Left lung (tissue), 10 donors: ENCODE results near the gene LAMP5. TPM values are rescaled to one million over a fixed set of nuclear protein-coding genes. Genes with fewer than 3 reads are reported as not detected.

ENCODE experiments used
- ATAC-seq: fragments of 200-7000 bp; cut with Tn5 transposase; one replicate; pipeline ENCODE4 v1.9.1; 2020; ENCODE audit warnings: moderate library complexity
- DNase-seq, 4 donors: peaks; one replicate each; pipeline ENCODE4 v3.0.0-alpha.2; 2013 to 2020
- H3K27ac ChIP-seq, 2 donors: fragments of 200-600 bp; sonication (generic) in 1 of 2; one replicate each; pipeline versions ENCODE4 v1.5.0 to v1.8.0; 2020 to 2021
- H3K27me3 ChIP-seq, 2 donors: fragments of 200-600 bp; sonication (generic) in 1 of 2; one replicate each; pipeline versions ENCODE4 v1.5.0 to v1.8.0; 2020 to 2021
- H3K36me3 ChIP-seq, 2 donors: fragments of 200-600 bp; sonication (generic) in 1 of 2; one replicate each; pipeline versions ENCODE4 v1.5.0 to v1.8.0; 2020 to 2021
- H3K4me1 ChIP-seq, 2 donors: fragments of 200-600 bp; one replicate each; pipeline ENCODE4 v1.8.0; 2021
- H3K4me3 ChIP-seq, 2 donors: fragments of 200-600 bp; sonication (generic) in 1 of 2; one replicate each; pipeline versions ENCODE4 v1.5.0 to v1.8.0; 2020 to 2021; ENCODE audit warnings: mild to moderate bottlenecking in 1 of 2
- H3K9me3 ChIP-seq, 2 donors: fragments of 200-600 bp; sonication (generic) in 1 of 2; one replicate each; pipeline versions ENCODE4 v1.5.0 to v1.8.0; 2020 to 2021
- intact Hi-C, 2 donors: fragments of 100-400 bp; cut with DNase I; formaldehyde crosslinking; loops; one replicate each; pipeline versions ENCODE4 v1.11.2 to v1.14.2; 2022
- polyA plus RNA-seq, 6 donors: library from polyadenylated mRNA; unstranded; fragments of 120-200 nt; gene quantifications; one replicate each; pipeline ENCODE4 v1.2.1, GENCODE V29; 2013; ENCODE audit not compliant: insufficient read length in 6 of 6
- total RNA-seq, 2 donors: library from RNA; stranded (reverse); fragmentation: NEBNext Ultra II Directional; extraction: Animal tissue kit (Norgen Biotek cat#: 25700); gene quantifications; one replicate each; pipeline ENCODE4 v1.2.1, GENCODE V29; 2021
- TF ChIP-seq, protein P1 (sequence below), 2 donors: fragments of 200-600 bp; sonication (generic) in 1 of 2; IDR thresholded peaks; one replicate each; pipeline versions ENCODE4 v1.5.0 to v1.8.0; 2021; ENCODE audit warnings: antibody characterized with exemption in 2 of 2
- donor health status: DM: no; HTN: yes; CAD: no.
- donor health status: DM: no; HTN: no; CAD: no.

Gene LAMP5
- total and polyA plus RNA-seq, 8 donors, result 0.47 to 5.3 (median 1.9) TPM

DNA sequence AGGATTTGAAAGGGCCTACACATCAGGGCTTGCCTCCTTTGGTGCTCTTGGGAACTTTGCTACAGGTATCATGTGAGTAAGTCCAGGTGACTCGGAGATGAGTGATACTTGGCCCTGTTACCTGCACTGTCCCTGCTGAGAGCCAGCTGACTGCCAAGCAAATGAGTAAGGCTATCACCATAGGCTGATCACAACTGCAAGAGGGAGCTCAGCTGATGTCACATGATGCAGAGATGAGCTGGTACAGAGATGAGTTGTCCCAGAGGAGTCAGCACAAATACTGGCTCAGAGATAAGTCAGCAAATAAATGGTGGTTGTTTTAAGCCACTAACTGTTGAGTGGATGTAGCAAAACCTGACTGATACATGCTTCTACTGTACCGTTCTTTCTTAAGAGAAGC, 41.4 kb downstream of the LAMP5 start:
- TF ChIP-seq, protein P1, sequence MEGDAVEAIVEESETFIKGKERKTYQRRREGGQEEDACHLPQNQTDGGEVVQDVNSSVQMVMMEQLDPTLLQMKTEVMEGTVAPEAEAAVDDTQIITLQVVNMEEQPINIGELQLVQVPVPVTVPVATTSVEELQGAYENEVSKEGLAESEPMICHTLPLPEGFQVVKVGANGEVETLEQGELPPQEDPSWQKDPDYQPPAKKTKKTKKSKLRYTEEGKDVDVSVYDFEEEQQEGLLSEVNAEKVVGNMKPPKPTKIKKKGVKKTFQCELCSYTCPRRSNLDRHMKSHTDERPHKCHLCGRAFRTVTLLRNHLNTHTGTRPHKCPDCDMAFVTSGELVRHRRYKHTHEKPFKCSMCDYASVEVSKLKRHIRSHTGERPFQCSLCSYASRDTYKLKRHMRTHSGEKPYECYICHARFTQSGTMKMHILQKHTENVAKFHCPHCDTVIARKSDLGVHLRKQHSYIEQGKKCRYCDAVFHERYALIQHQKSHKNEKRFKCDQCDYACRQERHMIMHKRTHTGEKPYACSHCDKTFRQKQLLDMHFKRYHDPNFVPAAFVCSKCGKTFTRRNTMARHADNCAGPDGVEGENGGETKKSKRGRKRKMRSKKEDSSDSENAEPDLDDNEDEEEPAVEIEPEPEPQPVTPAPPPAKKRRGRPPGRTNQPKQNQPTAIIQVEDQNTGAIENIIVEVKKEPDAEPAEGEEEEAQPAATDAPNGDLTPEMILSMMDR (IDR thresholded peaks at IDR 0.05), result no peak
- DNase-seq, result no peak
- Histone ChIP-seq H3K4me1 (no peaks in the 10 kb centered on the region), H3K36me3 (no peaks in the 10 kb centered on the region), H3K9me3 (no peaks in the 10 kb centered on the region), H3K4me3 (no peak overlapping the region), H3K27me3 (no peaks in the 10 kb centered on the region), H3K27ac (no peak overlapping the region)
- no peak for ATAC-seq
- intact Hi-C loops, result no loop called here

DNA sequence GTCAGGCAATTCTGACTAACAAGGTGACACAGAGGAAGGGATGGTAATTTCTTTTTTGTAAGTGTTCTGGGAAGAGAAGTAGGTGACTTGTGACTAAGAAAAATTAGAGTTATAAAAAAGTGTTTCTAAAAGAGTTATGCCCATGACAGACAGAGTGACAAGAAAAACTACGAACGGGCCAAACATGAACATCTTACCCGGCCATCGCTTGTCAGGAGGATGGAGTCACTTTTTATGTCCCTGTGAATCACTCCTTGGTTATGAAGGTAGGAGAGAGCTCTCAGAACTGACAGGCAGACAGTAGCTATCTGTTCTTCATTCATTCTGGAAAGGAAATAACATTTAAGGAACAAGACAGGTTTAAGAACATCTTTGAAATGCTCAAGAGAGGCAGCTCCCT, 43.0 kb downstream of the LAMP5 start:
- DNase-seq (no peak), ATAC-seq (no peak)
- Histone ChIP-seq H3K36me3 (no peaks in the 10 kb centered on the region), H3K9me3 (no peaks in the 10 kb centered on the region), H3K4me3 (no peak overlapping the region), H3K27ac (no peak overlapping the region), H3K4me1 (no peaks in the 10 kb centered on the region), H3K27me3 (no peaks in the 10 kb centered on the region)
- TF ChIP-seq, protein P1 (IDR thresholded peaks at IDR 0.05), result no peak
- intact Hi-C loops, result no loop called here

DNA sequence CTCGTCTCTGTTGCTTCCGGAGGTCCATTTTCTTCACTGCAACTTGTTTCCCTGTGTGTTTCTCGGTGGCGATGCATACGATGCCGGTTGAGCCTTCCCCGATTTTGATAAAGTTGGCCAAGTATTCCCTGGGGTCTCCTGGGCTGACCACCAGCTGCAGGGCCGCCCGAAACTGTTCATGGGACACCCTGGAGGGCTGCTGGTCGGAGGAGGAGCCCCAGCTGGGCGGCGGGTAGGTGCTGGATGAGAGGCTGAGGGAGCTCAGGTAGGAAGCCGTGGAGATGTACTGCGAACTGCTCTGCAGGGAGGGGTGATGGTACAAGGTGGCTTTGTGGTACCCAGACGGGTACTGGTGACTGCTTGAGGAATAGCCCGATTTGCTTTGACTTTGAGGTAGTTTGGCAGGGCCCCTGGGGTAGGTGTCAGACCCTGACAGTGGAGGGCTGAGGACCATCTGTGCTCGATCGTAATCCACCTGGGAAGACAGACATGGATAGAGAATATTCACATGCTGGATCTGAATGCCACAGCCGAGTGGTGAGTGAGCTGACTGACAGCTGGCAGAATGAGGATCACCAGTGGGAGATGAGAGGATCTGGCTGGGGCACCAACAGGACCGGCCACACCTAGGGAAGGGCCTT, 51.6 kb downstream of the LAMP5 start:
- Histone ChIP-seq H3K36me3 (no peaks in the 10 kb centered on the region), H3K4me3 (no peak overlapping the region), H3K27ac (no peak overlapping the region), H3K27me3 (no peaks in the 10 kb centered on the region), H3K9me3 (no peaks in the 10 kb centered on the region), H3K4me1 (no peaks in the 10 kb centered on the region)
- TF ChIP-seq, protein P1 (IDR thresholded peaks at IDR 0.05), result no peak
- DNase-seq (no peak), ATAC-seq (no peak)
- intact Hi-C loops, result no loop called here

DNA sequence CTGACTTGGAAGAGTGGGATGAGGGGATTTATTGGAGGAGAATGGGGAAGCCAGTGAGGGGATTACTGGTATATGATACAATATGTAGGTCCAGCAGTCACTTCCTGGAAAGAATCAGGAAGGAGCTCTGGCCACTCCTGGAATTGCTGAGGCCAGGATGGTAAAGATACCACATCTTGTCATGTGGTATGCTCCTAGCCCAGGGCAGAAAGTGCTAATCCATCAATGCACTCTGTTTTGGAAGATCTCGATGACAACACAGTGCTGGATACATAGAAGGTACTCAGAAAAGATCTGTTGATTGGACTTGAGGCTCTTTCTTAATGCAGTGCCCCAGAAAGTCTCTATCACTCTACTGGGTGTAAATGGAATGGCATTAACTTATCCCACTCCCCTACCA, 52.6 kb downstream of the LAMP5 start:
- ATAC-seq (no peak), DNase-seq (no peak)
- TF ChIP-seq, protein P1 (IDR thresholded peaks at IDR 0.05), result no peak
- Histone ChIP-seq H3K4me1 (no peaks in the 10 kb centered on the region), H3K36me3 (no peaks in the 10 kb centered on the region), H3K27ac (no peak overlapping the region), H3K9me3 (no peaks in the 10 kb centered on the region), H3K27me3 (no peaks in the 10 kb centered on the region), H3K4me3 (no peak overlapping the region)
- intact Hi-C loops, result no loop called here

DNA sequence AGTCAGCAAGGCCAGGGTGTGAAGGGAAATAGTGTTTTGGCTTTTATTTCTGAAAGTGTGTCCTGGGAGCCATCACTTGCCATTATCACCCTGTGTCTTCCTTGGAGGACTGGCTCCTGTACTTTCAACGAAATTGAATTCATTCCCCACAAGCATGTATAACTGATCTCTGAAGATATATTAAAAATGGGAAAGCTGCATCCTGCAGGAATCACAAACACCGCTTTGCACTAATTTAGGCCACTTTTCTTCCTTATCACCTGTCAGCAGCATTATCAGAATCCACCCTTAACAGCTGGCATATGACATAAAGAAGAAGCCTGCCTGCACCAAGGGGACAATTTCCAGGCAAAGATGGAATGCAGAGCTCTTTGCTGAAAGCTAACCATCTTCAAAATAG, 56.2 kb downstream of the LAMP5 start:
- DNase-seq (no peak), ATAC-seq (no peak)
- Histone ChIP-seq H3K4me1 (no peaks in the 10 kb centered on the region), H3K27me3 (peaks cover 0 to 10% of the 10 kb centered on the region in 2 donors), H3K36me3 (no peaks in the 10 kb centered on the region), H3K27ac (no peak overlapping the region), H3K4me3 (no peak overlapping the region), H3K9me3 (no peaks in the 10 kb centered on the region)
- intact Hi-C loops, result no loop called here
- TF ChIP-seq, protein P1 (IDR thresholded peaks at IDR 0.05), result no peak
